IMR-90 (cell line): ENCODE measurements around the gene THEM5. TPM values are rescaled to one million over a fixed set of nuclear protein-coding genes. Genes with fewer than 3 reads are reported as not detected.

Experiments
- ATAC-seq: fragments of 200-7000 bp; cut with Tn5 transposase; 2 replicates; pipeline ENCODE4 v1.9.1; 2020; ENCODE audit warnings: low read depth, mild to moderate bottlenecking, moderate library complexity
- BruUV-seq: library from RNA; stranded (reverse); fragments of 400-500 nt; replicated peaks from 2 replicates; lab custom pipeline; 2021; lab: Mats Ljungman, UMichigan
- CTCF ChIA-PET: fragments of 300-600 bp; formaldehyde crosslinking; extraction: SDS; loops from one replicate; lab custom pipeline; 2021; ENCODE audit warnings: antibody characterized with exemption; lab: Yijun Ruan, JAX
- POLR2A ChIA-PET: fragments of 300-600 bp; sonication (Branson Sonifier 250); formaldehyde crosslinking; loops from one replicate; lab custom pipeline; 2022; ENCODE audit warnings: antibody characterized with exemption; ENCODE audit not compliant: unreplicated experiment; lab: Charles Lee
- DNase-seq: peaks from one replicate; pipeline ENCODE4 v3.0.0; 2013
- H2AFZ ChIP-seq: replicated peaks from 2 replicates; pipeline ENCODE3; 2013; ENCODE audit warnings: low read length, mild to moderate bottlenecking; ENCODE audit not compliant: poor library complexity
- H2AK5ac ChIP-seq: 2 replicates; pipeline ENCODE4 v1.6.1; 2013; ENCODE audit warnings: low read depth, low read length, inconsistent platforms
- H2AK9ac ChIP-seq: replicated peaks from 2 replicates; pipeline ENCODE3; 2013; ENCODE audit warnings: mild to moderate bottlenecking, low read depth, low read length, moderate library complexity; ENCODE audit not compliant: poor library complexity
- H2BK120ac ChIP-seq: 2 replicates; pipeline ENCODE4 v1.6.1; 2013; ENCODE audit warnings: low read depth, low read length, inconsistent platforms
- H2BK15ac ChIP-seq: 3 replicates; pipeline ENCODE4 v1.6.1; 2013; ENCODE audit warnings: low read depth, low read length, inconsistent platforms
- H2BK20ac ChIP-seq: 2 replicates; pipeline ENCODE4 v1.6.1; 2013; ENCODE audit warnings: low read depth, mild to moderate bottlenecking, inconsistent platforms, low read length, moderate library complexity
- H2BK5ac ChIP-seq: 2 replicates; pipeline ENCODE4 v1.6.1; 2013; ENCODE audit warnings: mild to moderate bottlenecking, low read depth, low read length, inconsistent platforms; ENCODE audit not compliant: poor library complexity, severe bottlenecking
- H3K14ac ChIP-seq: replicated peaks from 2 replicates; pipeline ENCODE4 v1.6.1; 2013; ENCODE audit warnings: low read depth, low read length, inconsistent platforms
- H3K18ac ChIP-seq: 2 replicates; pipeline ENCODE4 v1.6.1; 2013; ENCODE audit warnings: low read depth, low read length, control low read depth
- H3K23ac ChIP-seq: 2 replicates; pipeline ENCODE4 v1.6.1; 2013; ENCODE audit warnings: low read depth, low read length, inconsistent platforms
- H3K27ac ChIP-seq: 2 replicates; pipeline ENCODE4 v1.5.1; 2013; ENCODE audit warnings: mild to moderate bottlenecking, control low read depth, low read length; ENCODE audit not compliant: insufficient read depth
- H3K27me3 ChIP-seq: 2 replicates; pipeline ENCODE4 v1.6.1; 2013; ENCODE audit warnings: low read length; ENCODE audit not compliant: control insufficient read depth, insufficient read depth
- H3K36me3 ChIP-seq: 2 replicates; pipeline ENCODE4 v1.6.1; 2013; ENCODE audit warnings: low read length, mixed read lengths; ENCODE audit not compliant: control insufficient read depth, insufficient read depth
- H3K4ac ChIP-seq: 2 replicates; pipeline ENCODE4 v1.6.1; 2013; ENCODE audit warnings: low read depth, low read length, inconsistent platforms
- H3K4me1 ChIP-seq: 2 replicates; pipeline ENCODE4 v1.6.1; 2013; ENCODE audit warnings: low read length, mixed read lengths; ENCODE audit not compliant: control insufficient read depth, insufficient read depth
- H3K4me2 ChIP-seq: 2 replicates; pipeline ENCODE4 v1.6.1; 2013; ENCODE audit warnings: low read depth, mild to moderate bottlenecking, control low read depth, low read length, moderate library complexity
- H3K4me3 ChIP-seq: 2 replicates; pipeline ENCODE4 v1.5.1; 2013; ENCODE audit warnings: low read depth, mild to moderate bottlenecking, control low read depth, low read length, moderate library complexity; ENCODE audit not compliant: insufficient read depth
- H3K56ac ChIP-seq: 2 replicates; pipeline ENCODE4 v1.6.1; 2013; ENCODE audit warnings: low read length, inconsistent platforms; ENCODE audit not compliant: insufficient read depth; ENCODE audit errors: extremely low read depth
- H3K79me1 ChIP-seq, 2 experiments: 2 replicates each; pipeline ENCODE4 v1.6.1; 2013; ENCODE audit warnings: low read length in 2 of 2, inconsistent platforms in 1 of 2, low read depth in 1 of 2
- H3K9ac ChIP-seq: 2 replicates; pipeline ENCODE4 v1.6.1; 2013; ENCODE audit warnings: low read depth, low read length, control low read depth
- H3K9me1 ChIP-seq: 2 replicates; pipeline ENCODE4 v1.6.1; 2013; ENCODE audit warnings: low read length, inconsistent platforms; ENCODE audit not compliant: insufficient read depth
- H3K9me3 ChIP-seq: 2 replicates; pipeline ENCODE4 v1.6.1; 2013; ENCODE audit warnings: low read length; ENCODE audit not compliant: control insufficient read depth, insufficient read depth
- H4K20me1 ChIP-seq: 2 replicates; pipeline ENCODE4 v1.6.1; 2013; ENCODE audit warnings: low read length, inconsistent platforms; ENCODE audit not compliant: insufficient read depth
- H4K5ac ChIP-seq: 2 replicates; pipeline ENCODE4 v1.6.1; 2013; ENCODE audit warnings: mild to moderate bottlenecking, low read depth, low read length, control low read depth
- H4K8ac ChIP-seq, 2 experiments: 2 replicates each; pipeline ENCODE4 v1.6.1; 2013; ENCODE audit warnings: low read depth in 2 of 2, low read length in 2 of 2, control low read depth in 1 of 2, inconsistent platforms in 1 of 2
- H4K91ac ChIP-seq: 2 replicates; pipeline ENCODE4 v1.6.1; 2013; ENCODE audit warnings: low read depth, low read length, inconsistent platforms; ENCODE audit not compliant: insufficient read depth
- BHLHE40 ChIP-seq: fragments of 150-350 bp; IDR thresholded peaks from 2 replicates; pipeline ENCODE4 v1.6.1; 2016; ENCODE audit warnings: mild to moderate bottlenecking, low read depth, low read length
- CEBPB ChIP-seq: IDR thresholded peaks from 2 replicates; pipeline ENCODE4 v1.6.1; 2012; ENCODE audit warnings: low read depth, low read length, improper control_type of control experiment
- CHD1 ChIP-seq: IDR thresholded peaks from 2 replicates; pipeline ENCODE4 v1.6.1; 2012; ENCODE audit warnings: low read depth, low read length, improper control_type of control experiment
- CTCF ChIP-seq: conservative IDR thresholded peaks from 2 replicates; pipeline ENCODE4 v1.5.1; 2012; ENCODE audit warnings: mild to moderate bottlenecking, low read depth, low read length, improper control_type of control experiment
- FOS ChIP-seq: fragments of 150-350 bp; IDR thresholded peaks from 2 replicates; pipeline ENCODE4 v1.6.1; 2016; ENCODE audit warnings: low read depth, low read length
- MAFK ChIP-seq: IDR thresholded peaks from 2 replicates; pipeline ENCODE4 v1.6.1; 2012; ENCODE audit warnings: low read depth, low read length, improper control_type of control experiment
- MAZ ChIP-seq: IDR thresholded peaks from 2 replicates; pipeline ENCODE4 v1.6.1; 2012; ENCODE audit warnings: low read depth, mild to moderate bottlenecking, low read length, improper control_type of control experiment, moderate library complexity, borderline replicate concordance
- MXI1 ChIP-seq: IDR thresholded peaks from 2 replicates; pipeline ENCODE4 v1.6.1; 2012; ENCODE audit warnings: low read depth, mild to moderate bottlenecking, low read length, moderate library complexity, borderline replicate concordance
- NFE2L2 ChIP-seq: fragments of 150-350 bp; IDR thresholded peaks from 2 replicates; pipeline ENCODE4 v1.6.1; 2016; ENCODE audit warnings: low read depth, mild to moderate bottlenecking, low read length
- POLR2A ChIP-seq: IDR thresholded peaks from 2 replicates; pipeline ENCODE4 v1.6.1; 2012; ENCODE audit warnings: mild to moderate bottlenecking, low read depth, low read length
- RAD21 ChIP-seq: IDR thresholded peaks from 2 replicates; pipeline ENCODE4 v1.6.1; 2012; ENCODE audit warnings: low read length, improper control_type of control experiment
- RCOR1 ChIP-seq: IDR thresholded peaks from 2 replicates; pipeline ENCODE4 v1.6.1; 2012; ENCODE audit warnings: mild to moderate bottlenecking, low read length, improper control_type of control experiment; ENCODE audit not compliant: insufficient replicate concordance
- RFX5 ChIP-seq: IDR thresholded peaks from 2 replicates; pipeline ENCODE4 v1.8.0; 2012; ENCODE audit warnings: low read depth, mild to moderate bottlenecking, low read length, moderate library complexity
- SMC3 ChIP-seq: fragments of 150-350 bp; IDR thresholded peaks from 2 replicates; pipeline ENCODE4 v1.6.1; 2016; ENCODE audit warnings: low read depth, mild to moderate bottlenecking, antibody characterized with exemption, low read length, moderate library complexity
- USF2 ChIP-seq: fragments of 150-350 bp; IDR thresholded peaks from 2 replicates; pipeline ENCODE4 v1.6.1; 2017; ENCODE audit warnings: mild to moderate bottlenecking, antibody characterized with exemption, low read length, low read depth
- WGBS, 2 experiments: methylation state at CpG; one replicate each; pipeline versions ENCODE4 v1.1.5 to v1.1.7; 2013; ENCODE audit warnings: missing lambda C conversion rate in 2 of 2; ENCODE audit not compliant: insufficient read length in 1 of 2; ENCODE audit errors: extremely low coverage in 2 of 2; 5-methylcytosine and 5-hydroxymethylcytosine counted together
- dilution Hi-C: fragments of 300-500 bp; cut with HindIII; formaldehyde crosslinking; loops from one replicate; pipeline ENCODE4 v1.14.3; 2018; ENCODE audit warnings: low sequenced_read_pairs; ENCODE audit not compliant: unreplicated experiment
- in situ Hi-C: fragments of 300-500 bp; cut with MboI; formaldehyde crosslinking; loops from 3 replicates; pipeline ENCODE4 v1.14.3; 2019; ENCODE audit warnings: low sequenced_read_pairs, inconsistent platforms, mixed read lengths
- intact Hi-C: fragments of 100-400 bp; cut with micrococcal nuclease; formaldehyde crosslinking; loops from 2 replicates; pipeline ENCODE4 v1.10.0; 2022
- polyA plus RNA-seq, 3 experiments: library from polyadenylated mRNA; depleted of rRNA; stranded (reverse); fragments of >200 nt; gene quantifications; 2 replicates each; pipeline ENCODE4 v1.2.3, GENCODE V29; 2012; ENCODE audit warnings: low replicate concordance in 1 of 3
- total RNA-seq: library from RNA; depleted of rRNA; stranded (reverse); fragments of >200 nt; gene quantifications from 2 replicates; pipeline ENCODE4 v1.2.3, GENCODE V29; 2012
- TF ChIP-seq, protein P1 (sequence below): fragments of 150-350 bp; IDR thresholded peaks from 2 replicates; pipeline ENCODE4 v1.6.1; 2016; ENCODE audit warnings: low read depth, mild to moderate bottlenecking, low read length, moderate library complexity, borderline replicate concordance

The THEM5 gene
- total and polyA plus RNA-seq, 2 of the 4 experiments (the other 2 are of a cell fraction): not detected

GRCh38 chr1:151815716-151816327 is 37.7 kb downstream of the THEM5 start:
- H3K36me3 ChIP-seq: no peaks in the 10 kb centered on the region
- ATAC-seq (no peak), DNase-seq (no peak)
- CTCF ChIA-PET: no interaction called here
- H2BK5ac ChIP-seq: no peak overlapping the region
- H3K18ac ChIP-seq: no peak overlapping the region
- H4K20me1 ChIP-seq: no peaks in the 10 kb centered on the region
- no peak overlapping the region for H2AK9ac ChIP-seq
- TF ChIP-seq NFE2L2: no peak
- TF ChIP-seq MAZ: no peak
- TF ChIP-seq, protein P1, sequence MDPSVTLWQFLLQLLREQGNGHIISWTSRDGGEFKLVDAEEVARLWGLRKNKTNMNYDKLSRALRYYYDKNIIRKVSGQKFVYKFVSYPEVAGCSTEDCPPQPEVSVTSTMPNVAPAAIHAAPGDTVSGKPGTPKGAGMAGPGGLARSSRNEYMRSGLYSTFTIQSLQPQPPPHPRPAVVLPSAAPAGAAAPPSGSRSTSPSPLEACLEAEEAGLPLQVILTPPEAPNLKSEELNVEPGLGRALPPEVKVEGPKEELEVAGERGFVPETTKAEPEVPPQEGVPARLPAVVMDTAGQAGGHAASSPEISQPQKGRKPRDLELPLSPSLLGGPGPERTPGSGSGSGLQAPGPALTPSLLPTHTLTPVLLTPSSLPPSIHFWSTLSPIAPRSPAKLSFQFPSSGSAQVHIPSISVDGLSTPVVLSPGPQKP: no peak
- TF ChIP-seq CHD1: no peak
- TF ChIP-seq FOS: no peak
- TF ChIP-seq RFX5: no peak
- no peak for TF ChIP-seq SMC3
- no peak for TF ChIP-seq CTCF
- TF ChIP-seq RAD21: no peak
- TF ChIP-seq MAFK: no peak
- TF ChIP-seq POLR2A: no peak
- no peak for TF ChIP-seq MXI1
- no peak for TF ChIP-seq USF2
- no peak for TF ChIP-seq CEBPB
- TF ChIP-seq RCOR1: no peak
- TF ChIP-seq BHLHE40: no peak
- no peak overlapping the region for H4K91ac ChIP-seq
- no peak overlapping the region for H2AK5ac ChIP-seq
- H2BK120ac ChIP-seq: no peak overlapping the region
- intact Hi-C loops: no loop called here
- H4K8ac ChIP-seq: no peak overlapping the region
- no peak overlapping the region for H3K27ac ChIP-seq
- dilution Hi-C loops: no loop called here
- H3K9me1 ChIP-seq: no peaks in the 10 kb centered on the region
- no peak overlapping the region for H3K14ac ChIP-seq
- in situ Hi-C loops: no loop called here
- H3K23ac ChIP-seq: no peak overlapping the region
- 72% methylated on average over 4 of the region's 12 CpGs; no CpG with 5 or more reads in 1 of the 2 experiments for WGBS, 2 experiments
- H3K4ac ChIP-seq: no peak overlapping the region
- peaks cover 71% of the 10 kb centered on the region for H3K27me3 ChIP-seq
- no peaks in the 10 kb centered on the region for H3K79me1 ChIP-seq
- BruUV-seq: no TSS peak
- no peak overlapping the region for H2AFZ ChIP-seq
- no peaks in the 10 kb centered on the region for H3K4me1 ChIP-seq
- H3K4me3 ChIP-seq: no peak overlapping the region
- no peak overlapping the region for H3K9ac ChIP-seq
- POLR2A ChIA-PET: no interaction called here
- no peak overlapping the region for H2BK20ac ChIP-seq
- no peak overlapping the region for H2BK15ac ChIP-seq
- H3K9me3 ChIP-seq: no peaks in the 10 kb centered on the region
- H3K4me2 ChIP-seq: no peak overlapping the region
- H3K56ac ChIP-seq: no peak overlapping the region
- H4K5ac ChIP-seq: no peak overlapping the region
